WERI-Rb-1 (cell line): ENCODE measurements around the gene VPS51.

ENCODE experiments used
- DNase-seq: peaks from one replicate; pipeline ENCODE4 v3.0.0-alpha.2; 2020
- H3K27ac ChIP-seq: fragments of 250-450 bp; sonication (Bioruptor Pico); 2 replicates; pipeline ENCODE4 v1.5.1; 2020; ENCODE audit warnings: mild to moderate bottlenecking, moderate library complexity
- H3K27me3 ChIP-seq: fragments of 250-450 bp; sonication (Bioruptor Pico); 2 replicates; pipeline ENCODE4 v1.5.1; 2021; ENCODE audit warnings: mild to moderate bottlenecking, low read depth, moderate library complexity; ENCODE audit not compliant: insufficient read depth, severe bottlenecking
- H3K36me3 ChIP-seq: fragments of 250-450 bp; sonication (Bioruptor Pico); 2 replicates; pipeline ENCODE4 v1.5.1; 2020; ENCODE audit warnings: mild to moderate bottlenecking, moderate library complexity
- H3K4me3 ChIP-seq: 2 replicates; pipeline ENCODE4 v1.5.1; 2011; ENCODE audit warnings: low read depth, mild to moderate bottlenecking, control low read depth, low read length
- H3K9me3 ChIP-seq: fragments of 250-450 bp; sonication (Bioruptor Pico); 2 replicates; pipeline ENCODE4 v1.5.1; 2021; ENCODE audit warnings: mild to moderate bottlenecking, moderate library complexity; ENCODE audit not compliant: severe bottlenecking
- TF ChIP-seq, protein P1 (sequence below): IDR thresholded peaks from 2 replicates; pipeline ENCODE4 v1.5.1; 2011; ENCODE audit warnings: low read depth, mild to moderate bottlenecking, control low read depth, inconsistent platforms, low read length

The VPS51 gene

DNA sequence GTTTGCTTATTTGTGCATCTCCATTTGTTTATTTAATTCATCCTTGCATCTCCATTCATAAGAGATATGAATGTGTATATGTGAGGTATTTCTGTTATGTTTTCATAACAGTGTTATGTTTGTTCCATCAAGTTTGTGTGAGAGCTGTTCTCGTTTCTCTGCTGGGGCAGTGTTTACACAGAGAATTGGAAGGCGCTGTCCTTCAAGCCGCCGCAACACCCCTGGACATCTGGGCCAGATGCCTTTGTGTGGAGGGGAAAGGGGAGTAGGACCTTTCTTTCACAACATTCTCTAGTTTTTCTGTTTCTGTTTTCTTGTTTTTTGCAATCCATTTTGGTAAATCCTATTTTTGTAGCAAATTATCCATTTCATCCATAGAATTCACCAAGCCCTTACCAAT lies 8.6 kb downstream of the VPS51 start:
- no peak for DNase-seq

GRCh38 chr11:65107078-65107477 lies 11.1 kb downstream of the VPS51 start:
- DNase-seq, result no peak
- peaks cover 8% of the 10 kb centered on the region; the same call in 1 of the 2 replicates for H3K36me3 ChIP-seq
- H3K9me3 ChIP-seq, result no peaks in the 10 kb centered on the region
- TF ChIP-seq, protein P1, sequence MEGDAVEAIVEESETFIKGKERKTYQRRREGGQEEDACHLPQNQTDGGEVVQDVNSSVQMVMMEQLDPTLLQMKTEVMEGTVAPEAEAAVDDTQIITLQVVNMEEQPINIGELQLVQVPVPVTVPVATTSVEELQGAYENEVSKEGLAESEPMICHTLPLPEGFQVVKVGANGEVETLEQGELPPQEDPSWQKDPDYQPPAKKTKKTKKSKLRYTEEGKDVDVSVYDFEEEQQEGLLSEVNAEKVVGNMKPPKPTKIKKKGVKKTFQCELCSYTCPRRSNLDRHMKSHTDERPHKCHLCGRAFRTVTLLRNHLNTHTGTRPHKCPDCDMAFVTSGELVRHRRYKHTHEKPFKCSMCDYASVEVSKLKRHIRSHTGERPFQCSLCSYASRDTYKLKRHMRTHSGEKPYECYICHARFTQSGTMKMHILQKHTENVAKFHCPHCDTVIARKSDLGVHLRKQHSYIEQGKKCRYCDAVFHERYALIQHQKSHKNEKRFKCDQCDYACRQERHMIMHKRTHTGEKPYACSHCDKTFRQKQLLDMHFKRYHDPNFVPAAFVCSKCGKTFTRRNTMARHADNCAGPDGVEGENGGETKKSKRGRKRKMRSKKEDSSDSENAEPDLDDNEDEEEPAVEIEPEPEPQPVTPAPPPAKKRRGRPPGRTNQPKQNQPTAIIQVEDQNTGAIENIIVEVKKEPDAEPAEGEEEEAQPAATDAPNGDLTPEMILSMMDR, result no peak
- H3K27ac ChIP-seq, result no peak overlapping the region
- H3K4me3 ChIP-seq, result no peak overlapping the region
- no peaks in the 10 kb centered on the region for H3K27me3 ChIP-seq

More for the DNA sequence above, 8.6 kb downstream of the VPS51 start:
- no peak overlapping the region for H3K27ac ChIP-seq
- H3K4me3 ChIP-seq, result no peak overlapping the region
- TF ChIP-seq, protein P1, result no peak
- H3K9me3 ChIP-seq, result no peaks in the 10 kb centered on the region
- H3K27me3 ChIP-seq, result no peaks in the 10 kb centered on the region
- H3K36me3 ChIP-seq, result peaks cover 8% of the 10 kb centered on the region; the same call in 1 of the 2 replicates

DNA sequence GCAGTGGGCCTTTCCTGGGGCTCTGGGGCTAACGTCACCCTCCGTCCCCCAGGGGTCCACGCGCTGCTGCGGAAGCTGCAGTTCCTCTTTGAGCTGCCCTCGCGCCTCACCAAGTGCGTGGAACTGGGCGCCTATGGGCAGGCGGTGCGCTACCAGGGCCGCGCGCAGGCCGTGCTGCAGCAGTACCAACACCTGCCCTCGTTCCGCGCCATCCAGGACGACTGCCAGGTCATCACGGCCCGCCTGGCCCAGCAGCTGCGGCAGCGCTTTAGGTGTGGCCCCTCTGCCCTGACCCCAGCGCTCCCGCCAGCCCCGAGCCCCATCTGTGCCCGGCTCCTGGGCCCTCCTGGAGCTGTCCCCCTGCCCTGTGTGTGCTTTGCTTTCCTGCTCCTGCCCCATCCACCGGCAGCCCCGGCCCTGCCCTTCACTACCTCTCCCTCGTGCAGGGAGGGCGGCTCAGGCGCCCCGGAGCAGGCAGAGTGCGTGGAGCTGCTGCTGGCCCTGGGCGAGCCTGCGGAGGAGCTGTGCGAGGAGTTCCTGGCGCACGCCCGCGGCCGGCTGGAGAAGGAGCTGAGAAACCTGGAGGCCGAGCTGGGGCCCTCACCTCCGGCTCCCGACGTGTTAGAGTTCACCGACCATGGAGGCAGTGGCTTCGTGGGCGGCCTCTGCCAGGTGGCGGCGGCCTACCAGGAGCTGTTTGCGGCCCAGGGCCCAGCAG lies 11.9 kb downstream of the VPS51 start:
- Histone ChIP-seq H3K36me3 (peaks cover 8% of the 10 kb centered on the region; the same call in 1 of the 2 replicates), H3K27me3 (no peaks in the 10 kb centered on the region), H3K9me3 (no peaks in the 10 kb centered on the region), H3K4me3 (no peak overlapping the region), H3K27ac (no peak overlapping the region)
- DNase-seq, result no peak
- TF ChIP-seq, protein P1, result no peak

GRCh38 chr11:65108469-65109123 lies 12.6 kb downstream of the VPS51 start:
- TF ChIP-seq, protein P1, result no peak
- Histone ChIP-seq H3K4me3 (no peak overlapping the region), H3K9me3 (no peaks in the 10 kb centered on the region), H3K36me3 (peaks cover 8% of the 10 kb centered on the region; the same call in 1 of the 2 replicates), H3K27ac (no peak overlapping the region), H3K27me3 (no peaks in the 10 kb centered on the region)
- no peak for DNase-seq

GRCh38 chr11:65109231-65110198 lies 13.5 kb downstream of the VPS51 start:
- no peak for DNase-seq
- TF ChIP-seq, protein P1, result no peak
- Histone ChIP-seq H3K36me3 (peaks cover 8% of the 10 kb centered on the region; the same call in 1 of the 2 replicates), H3K4me3 (no peak overlapping the region), H3K27ac (no peak overlapping the region), H3K9me3 (no peaks in the 10 kb centered on the region), H3K27me3 (no peaks in the 10 kb centered on the region)
